GM18508 (cell line): ENCODE data around the gene IPO13.

Experiments used
- ATAC-seq: cut with Tn5 transposase; IDR thresholded peaks from one replicate; pipeline ENCODE4 v1.9.1; 2021; ENCODE audit warnings: moderate number of reproducible peaks; ENCODE audit not compliant: insufficient read depth, unreplicated experiment

The IPO13 gene

GRCh38 chr1:43997295-43997999 is 50.7 kb downstream of the IPO13 start:
- no peak for ATAC-seq

- ATAC-seq, result no peak
Measured at GRCh38 chr1:43998000-43998378, 51.2 kb downstream of the IPO13 start.

GRCh38 chr1:43999455-43999854 is 52.7 kb downstream of the IPO13 start:
- no peak for ATAC-seq

- ATAC-seq, result no peak
Measured at GRCh38 chr1:44000122-44000665, 53.4 kb downstream of the IPO13 start.

GRCh38 chr1:44002165-44002564 is 55.4 kb downstream of the IPO13 start:
- no peak for ATAC-seq

GRCh38 chr1:44002606-44003157 is 55.9 kb downstream of the IPO13 start:
- ATAC-seq, result no peak

- ATAC-seq, result no peak
Measured at GRCh38 chr1:44008259-44008658, 61.5 kb downstream of the IPO13 start.

- no peak for ATAC-seq
Measured at GRCh38 chr1:44010935-44011471, 64.3 kb downstream of the IPO13 start.

- ATAC-seq, result no peak
Measured at GRCh38 chr1:44012404-44012803, 65.7 kb downstream of the IPO13 start.

- ATAC-seq, result no peak
Measured at GRCh38 chr1:44012941-44013609, 66.3 kb downstream of the IPO13 start.

GRCh38 chr1:44013949-44014348 is 67.2 kb downstream of the IPO13 start:
- ATAC-seq, result no peak

- no peak for ATAC-seq
Measured at GRCh38 chr1:44014365-44015104, 67.8 kb downstream of the IPO13 start.

GRCh38 chr1:44015206-44015605 is 68.5 kb downstream of the IPO13 start:
- ATAC-seq, result no peak

GRCh38 chr1:44016041-44016889 is 69.5 kb downstream of the IPO13 start:
- no peak for ATAC-seq

- no peak for ATAC-seq
Measured at GRCh38 chr1:44016890-44017400, 70.2 kb downstream of the IPO13 start.
